ENCODE data around the gene RERE. TPM values are rescaled to one million over a fixed set of nuclear protein-coding genes. Genes with fewer than 3 reads are reported as not detected.
"Not testable (repeated sequence)": the region's sequence is repeated elsewhere in the genome, so short reads cannot be mapped to it uniquely, and the experiment has no call there.

Gene RERE
- total and polyA plus RNA-seq, 2 experiments from 2014 or later, result 39.8 to 62.8 TPM

- Histone ChIP-seq H3K4me1 (ENCODE audit: insufficient read depth) (peaks cover 17% of the 10 kb centered on the region), H3K9me3 (ENCODE audit: low read depth) (no peaks in the 10 kb centered on the region), H3K79me2 (peaks cover 84% of the 10 kb centered on the region), H3K9me2 (replicated peaks; ENCODE audit: insufficient read depth) (no peaks in the 10 kb centered on the region), H3K27ac (peak overlapping the region; percentile 72), H3K4me2 (peak overlapping the region; percentile 1), H3K27me3 (no peaks in the 10 kb centered on the region), H3K4me3 (no peak overlapping the region), H2AFZ (no peak overlapping the region), H3K36me3 (replicated peaks; ENCODE audit: insufficient read depth, low read depth) (no peaks in the 10 kb centered on the region), H4K20me1 (ENCODE audit: insufficient read depth, poor library complexity, severe bottlenecking) (no peaks in the 10 kb centered on the region)
- no peak for DNase-seq (ENCODE audit: low spot score)
- WGBS (ENCODE audit: low lambda C conversion rate, missing lambda C conversion rate), result 59% methylated on average over 7 of the region's 7 CpGs
- TF ChIP-seq, protein P1, sequence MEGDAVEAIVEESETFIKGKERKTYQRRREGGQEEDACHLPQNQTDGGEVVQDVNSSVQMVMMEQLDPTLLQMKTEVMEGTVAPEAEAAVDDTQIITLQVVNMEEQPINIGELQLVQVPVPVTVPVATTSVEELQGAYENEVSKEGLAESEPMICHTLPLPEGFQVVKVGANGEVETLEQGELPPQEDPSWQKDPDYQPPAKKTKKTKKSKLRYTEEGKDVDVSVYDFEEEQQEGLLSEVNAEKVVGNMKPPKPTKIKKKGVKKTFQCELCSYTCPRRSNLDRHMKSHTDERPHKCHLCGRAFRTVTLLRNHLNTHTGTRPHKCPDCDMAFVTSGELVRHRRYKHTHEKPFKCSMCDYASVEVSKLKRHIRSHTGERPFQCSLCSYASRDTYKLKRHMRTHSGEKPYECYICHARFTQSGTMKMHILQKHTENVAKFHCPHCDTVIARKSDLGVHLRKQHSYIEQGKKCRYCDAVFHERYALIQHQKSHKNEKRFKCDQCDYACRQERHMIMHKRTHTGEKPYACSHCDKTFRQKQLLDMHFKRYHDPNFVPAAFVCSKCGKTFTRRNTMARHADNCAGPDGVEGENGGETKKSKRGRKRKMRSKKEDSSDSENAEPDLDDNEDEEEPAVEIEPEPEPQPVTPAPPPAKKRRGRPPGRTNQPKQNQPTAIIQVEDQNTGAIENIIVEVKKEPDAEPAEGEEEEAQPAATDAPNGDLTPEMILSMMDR (IDR thresholded peaks at IDR 0.05; ENCODE audit: poor library complexity), result no peak
- TF ChIP-seq EZH2phosphoT487 (IDR thresholded peaks at IDR 0.05; ENCODE audit: low read depth, severe bottlenecking, unreplicated experiment) (no peak), EZH2 (IDR thresholded peaks at IDR 0.05; ENCODE audit: borderline replicate concordance) (no peak)
Measured at GRCh38 chr1:8455700-8456307, 361.6 kb downstream of the RERE start.

DNA sequence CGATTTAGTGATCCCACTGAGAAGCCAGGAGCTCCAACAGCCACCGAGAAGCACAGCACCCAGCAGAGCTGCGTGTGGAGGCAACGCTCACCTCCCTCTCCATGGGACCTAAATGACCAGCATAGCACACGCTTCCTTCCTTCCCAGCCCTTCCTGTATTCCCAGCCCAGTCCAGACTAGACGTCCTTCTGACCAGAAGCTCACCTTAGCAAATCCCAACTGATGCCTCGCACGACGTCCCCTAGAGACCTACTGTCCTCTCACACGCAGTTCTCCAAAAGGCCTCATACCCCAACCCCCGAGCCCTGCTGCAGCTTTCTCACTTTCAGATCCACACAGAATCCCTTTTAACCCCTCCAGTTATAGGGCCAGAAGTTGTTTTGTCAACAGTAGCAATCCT lies 367.1 kb downstream of the RERE start:
- 92% methylated on average over 11 of the region's 11 CpGs for WGBS (ENCODE audit: low lambda C conversion rate, missing lambda C conversion rate)
- Histone ChIP-seq H4K20me1 (ENCODE audit: insufficient read depth, poor library complexity, severe bottlenecking) (no peaks in the 10 kb centered on the region), H3K4me2 (no peak overlapping the region), H3K27ac (peak overlapping the region; percentile 85), H3K9me3 (ENCODE audit: low read depth) (no peaks in the 10 kb centered on the region), H2AFZ (no peak overlapping the region), H3K9me2 (replicated peaks; ENCODE audit: insufficient read depth) (no peaks in the 10 kb centered on the region), H3K27me3 (no peaks in the 10 kb centered on the region), H3K4me1 (ENCODE audit: insufficient read depth) (peaks cover 23% of the 10 kb centered on the region), H3K79me2 (peaks cover 56% of the 10 kb centered on the region), H3K36me3 (replicated peaks; ENCODE audit: insufficient read depth, low read depth) (no peaks in the 10 kb centered on the region), H3K4me3 (no peak overlapping the region)
- TF ChIP-seq EZH2phosphoT487 (IDR thresholded peaks at IDR 0.05; ENCODE audit: low read depth, severe bottlenecking, unreplicated experiment), result no peak
- TF ChIP-seq, protein P1 (IDR thresholded peaks at IDR 0.05; ENCODE audit: poor library complexity), result no peak
- TF ChIP-seq EZH2 (IDR thresholded peaks at IDR 0.05; ENCODE audit: borderline replicate concordance), result no peak
- no peak for DNase-seq (ENCODE audit: low spot score)

DNA sequence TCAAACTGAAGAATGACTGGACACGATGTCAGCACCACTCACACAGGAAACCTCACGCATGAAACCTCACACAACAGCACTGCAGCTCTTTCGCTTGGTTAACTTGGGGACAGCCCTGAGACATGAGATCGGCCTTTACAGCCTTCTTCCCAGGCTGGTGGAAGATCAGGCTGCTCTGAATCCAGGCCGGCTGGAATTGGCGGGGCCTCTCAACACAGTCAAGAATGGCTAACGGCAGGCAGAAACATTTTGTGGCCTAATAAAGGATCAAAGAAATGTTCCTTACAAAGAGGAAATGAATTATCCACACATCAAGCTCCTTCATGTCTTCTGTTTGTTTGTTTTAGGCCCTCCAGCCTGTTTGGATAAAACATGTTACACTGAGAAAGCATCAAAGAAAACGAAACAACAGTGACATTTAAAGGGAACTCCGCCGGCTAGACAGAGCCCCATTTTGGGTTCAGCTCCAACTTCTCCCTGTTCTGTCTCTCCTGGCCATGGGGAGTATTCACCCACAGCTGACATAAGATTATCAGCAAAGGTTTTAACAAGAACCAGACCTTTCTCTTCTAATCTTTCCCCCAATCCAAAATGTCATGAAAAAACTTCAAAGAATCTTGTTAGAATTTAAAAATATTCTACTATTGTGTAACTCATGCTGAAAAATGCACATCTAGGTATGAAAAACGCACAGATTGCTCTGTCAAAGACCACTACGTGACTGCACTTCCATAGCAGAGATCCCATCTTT lies 368.4 kb downstream of the RERE start:
- H3K9me2 ChIP-seq (replicated peaks; ENCODE audit: insufficient read depth), result no peaks in the 10 kb centered on the region
- H3K36me3 ChIP-seq (replicated peaks; ENCODE audit: insufficient read depth, low read depth), result no peaks in the 10 kb centered on the region
- H3K4me2 ChIP-seq, result peak overlapping the region; percentile 58
- no peak overlapping the region for H3K4me3 ChIP-seq
- no peaks in the 10 kb centered on the region for H4K20me1 ChIP-seq (ENCODE audit: insufficient read depth, poor library complexity, severe bottlenecking)
- H3K27ac ChIP-seq, result peak overlapping the region; percentile 85
- H3K4me1 ChIP-seq (ENCODE audit: insufficient read depth), result peaks cover 22% of the 10 kb centered on the region
- WGBS (ENCODE audit: low lambda C conversion rate, missing lambda C conversion rate), result 49% methylated on average over 12 of the region's 12 CpGs
- H2AFZ ChIP-seq, result no peak overlapping the region
- no peak for TF ChIP-seq EZH2phosphoT487 (IDR thresholded peaks at IDR 0.05; ENCODE audit: low read depth, severe bottlenecking, unreplicated experiment)
- no peak for TF ChIP-seq EZH2 (IDR thresholded peaks at IDR 0.05; ENCODE audit: borderline replicate concordance)
- TF ChIP-seq, protein P1 (IDR thresholded peaks at IDR 0.05; ENCODE audit: poor library complexity), result no peak
- DNase-seq (ENCODE audit: low spot score), result no peak
- H3K27me3 ChIP-seq, result no peaks in the 10 kb centered on the region
- peaks cover 47% of the 10 kb centered on the region for H3K79me2 ChIP-seq
- no peaks in the 10 kb centered on the region for H3K9me3 ChIP-seq (ENCODE audit: low read depth)

DNA sequence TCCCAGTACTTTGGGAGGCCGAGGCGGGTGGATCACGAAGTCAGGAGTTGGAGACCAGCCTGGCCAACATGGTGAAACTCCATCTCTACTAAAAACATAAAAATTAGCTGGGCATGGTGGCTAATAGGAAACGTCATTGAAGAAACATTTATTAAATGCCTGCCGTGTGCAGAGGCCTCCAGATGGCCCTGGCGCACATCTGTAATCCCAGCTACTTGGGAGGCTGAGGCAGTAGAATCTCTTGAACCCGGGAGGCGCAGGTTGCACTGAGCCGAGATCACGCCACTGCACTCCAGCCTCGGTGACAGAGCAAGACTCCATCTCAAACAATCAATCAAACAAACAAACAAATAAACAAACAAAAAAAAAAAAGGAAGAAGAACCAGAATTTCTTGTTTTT lies 368.9 kb downstream of the RERE start:
- DNase-seq (ENCODE audit: low spot score); H3K27me3 ChIP-seq; H3K9me3 ChIP-seq (ENCODE audit: low read depth); H2AFZ ChIP-seq; H3K9me2 ChIP-seq (replicated peaks; ENCODE audit: insufficient read depth); H4K20me1 ChIP-seq (ENCODE audit: insufficient read depth, poor library complexity, severe bottlenecking); H3K4me3 ChIP-seq; H3K36me3 ChIP-seq (replicated peaks; ENCODE audit: insufficient read depth, low read depth): not testable (repeated sequence)
- Histone ChIP-seq H3K4me1 (ENCODE audit: insufficient read depth) (peaks cover 22% of the 10 kb centered on the region), H3K4me2 (peak overlapping the region; percentile 58), H3K79me2 (peaks cover 44% of the 10 kb centered on the region), H3K27ac (peak overlapping the region; percentile 85)
- WGBS (ENCODE audit: low lambda C conversion rate, missing lambda C conversion rate), result 66% methylated on average over 11 of the region's 11 CpGs

All from hepatocyte (in vitro differentiated cells).